ENCODE data around the gene TENT5C.

The TENT5C gene

DNA sequence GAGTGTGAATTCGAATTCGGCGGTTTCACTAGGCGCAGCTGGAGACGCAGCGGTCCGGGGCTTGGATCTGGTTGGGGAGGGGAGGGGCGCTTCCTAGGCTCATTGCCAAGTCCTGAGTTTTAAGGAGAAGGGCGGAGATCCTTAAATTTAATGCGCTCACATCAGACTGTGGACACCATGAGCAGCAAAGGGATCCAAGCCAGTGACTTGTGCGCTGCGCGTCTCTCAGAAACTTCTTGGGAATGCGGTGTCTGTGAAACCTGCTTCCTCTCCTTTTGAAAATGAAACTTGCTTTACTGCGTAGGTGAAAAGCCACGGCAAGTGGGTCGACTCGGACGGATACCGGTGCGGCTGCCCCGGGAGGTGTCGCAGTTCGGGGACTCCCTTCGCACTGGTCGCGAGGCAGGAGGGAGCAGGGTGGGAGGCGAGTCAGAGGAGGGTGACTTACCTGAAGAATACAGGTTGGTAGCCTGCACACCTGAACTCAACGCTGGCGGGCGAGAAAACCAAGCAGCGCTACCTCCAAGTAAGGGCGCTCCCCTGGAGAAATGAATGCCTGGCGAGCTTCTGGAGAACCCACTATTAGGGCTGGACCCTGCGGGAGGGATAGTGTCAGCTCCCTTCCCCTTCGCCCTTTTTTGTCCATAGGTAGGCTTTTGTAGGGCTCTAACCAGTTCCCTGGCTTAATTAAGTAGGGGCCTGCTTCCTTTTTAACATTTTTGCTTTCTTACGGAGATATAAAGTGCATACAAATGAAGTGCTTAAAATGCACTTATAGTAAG is 992 bp downstream of the TENT5C start:
- H3K4me1 ChIP-seq (ENCODE audit: control insufficient read depth, insufficient read depth, low read length, unreplicated experiment), result no peaks in the 10 kb centered on the region
- no peak overlapping the region for H3K27ac ChIP-seq (ENCODE audit: low read depth, low read length)
- peak overlapping the region; percentile 90 for H3K4me3 ChIP-seq (ENCODE audit: low read depth, low read length)
- peaks cover 72% of the 10 kb centered on the region for H3K27me3 ChIP-seq (ENCODE audit: insufficient read depth, low read length)
- no peaks in the 10 kb centered on the region for H3K79me2 ChIP-seq (ENCODE audit: control insufficient read depth, insufficient read depth, low read length, unreplicated experiment)
- no peaks in the 10 kb centered on the region for H3K36me3 ChIP-seq (ENCODE audit: insufficient read depth, low read length)
- peak overlapping the region; percentile 67 for H2AFZ ChIP-seq (ENCODE audit: low read length, unreplicated experiment)

DNA sequence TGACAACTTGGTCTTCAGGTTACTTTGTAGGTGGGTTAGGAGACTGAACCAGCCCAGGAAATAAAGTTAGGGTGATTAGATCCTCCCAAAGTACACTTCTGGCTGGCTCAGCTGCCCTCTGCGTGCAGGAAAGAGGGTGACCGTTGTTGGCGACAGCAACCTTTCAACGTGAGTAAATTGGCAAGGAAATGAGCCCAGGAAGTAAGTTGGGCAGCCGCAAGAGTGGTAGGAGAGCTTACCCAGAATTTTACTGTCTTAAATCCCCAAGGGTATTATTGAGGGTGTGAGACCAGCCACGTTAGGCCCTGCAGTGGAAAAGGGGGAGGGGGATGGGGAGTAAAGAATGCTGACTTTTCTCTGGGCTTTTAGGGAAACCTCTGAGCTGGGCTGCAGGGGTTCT is 1.6 kb downstream of the TENT5C start:
- H3K36me3 ChIP-seq (ENCODE audit: insufficient read depth, low read length), result no peaks in the 10 kb centered on the region
- peaks cover 1% of the 10 kb centered on the region for H3K4me1 ChIP-seq (ENCODE audit: control insufficient read depth, insufficient read depth, low read length, unreplicated experiment)
- H3K79me2 ChIP-seq (ENCODE audit: control insufficient read depth, insufficient read depth, low read length, unreplicated experiment), result no peaks in the 10 kb centered on the region
- no peak overlapping the region for H3K27ac ChIP-seq (ENCODE audit: low read depth, low read length)
- H3K4me3 ChIP-seq (ENCODE audit: low read depth, low read length), result no peak overlapping the region
- H2AFZ ChIP-seq (ENCODE audit: low read length, unreplicated experiment), result no peak overlapping the region
- H3K27me3 ChIP-seq (ENCODE audit: insufficient read depth, low read length), result peaks cover 69% of the 10 kb centered on the region

DNA sequence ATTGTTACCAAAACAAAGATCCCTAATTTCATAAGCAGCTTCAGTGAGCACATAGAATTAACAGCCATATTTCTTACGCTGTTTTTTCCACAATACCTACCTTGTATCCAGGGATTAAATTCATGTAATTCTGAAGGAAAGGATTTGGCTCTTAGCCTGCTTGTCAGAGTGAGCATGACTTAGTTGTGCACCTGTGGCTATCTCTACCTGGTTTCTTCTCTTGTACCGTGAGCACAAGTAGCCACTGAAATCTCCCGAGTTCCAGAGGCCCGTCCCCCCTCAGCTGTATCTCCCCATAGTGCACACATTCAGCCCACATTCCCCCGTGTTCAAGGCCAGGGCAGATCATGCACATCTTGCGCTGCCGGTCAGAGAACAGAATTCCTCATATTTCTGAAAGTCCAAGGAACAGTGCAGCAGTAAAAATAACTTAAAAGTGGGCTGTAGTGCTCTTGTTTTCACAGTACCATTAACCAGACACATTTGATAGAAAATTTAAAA is 2.3 kb downstream of the TENT5C start:
- H3K4me3 ChIP-seq (ENCODE audit: low read depth, low read length), result no peak overlapping the region
- no peaks in the 10 kb centered on the region for H3K36me3 ChIP-seq (ENCODE audit: insufficient read depth, low read length)
- H3K27me3 ChIP-seq (ENCODE audit: insufficient read depth, low read length), result peaks cover 63% of the 10 kb centered on the region
- peaks cover 8% of the 10 kb centered on the region for H3K4me1 ChIP-seq (ENCODE audit: control insufficient read depth, insufficient read depth, low read length, unreplicated experiment)
- H2AFZ ChIP-seq (ENCODE audit: low read length, unreplicated experiment), result no peak overlapping the region
- H3K27ac ChIP-seq (ENCODE audit: low read depth, low read length), result no peak overlapping the region
- no peaks in the 10 kb centered on the region for H3K79me2 ChIP-seq (ENCODE audit: control insufficient read depth, insufficient read depth, low read length, unreplicated experiment)

DNA sequence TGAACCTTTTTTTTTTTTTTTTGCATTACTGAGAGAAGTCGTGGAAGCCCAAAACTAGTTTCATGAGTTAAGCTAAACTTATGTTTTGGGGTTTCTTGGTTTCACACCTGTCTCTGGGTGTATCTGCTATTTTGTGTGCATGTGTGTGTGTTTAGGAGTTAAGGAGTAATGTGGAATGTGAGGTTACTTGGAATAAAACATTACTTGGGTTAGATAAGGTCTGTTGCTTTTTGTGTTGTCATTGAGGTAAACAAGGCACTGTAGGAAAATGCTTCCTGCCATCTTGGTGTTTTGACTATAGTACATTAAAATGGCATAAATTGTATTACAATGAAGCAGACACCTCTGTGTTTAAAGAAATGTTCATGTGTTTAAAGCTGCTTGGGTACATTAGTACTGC is 2.9 kb downstream of the TENT5C start:
- Histone ChIP-seq H3K4me1 (ENCODE audit: control insufficient read depth, insufficient read depth, low read length, unreplicated experiment) (peaks cover 12% of the 10 kb centered on the region), H3K36me3 (ENCODE audit: insufficient read depth, low read length) (no peaks in the 10 kb centered on the region), H3K4me3 (ENCODE audit: low read depth, low read length) (no peak overlapping the region), H3K27me3 (ENCODE audit: insufficient read depth, low read length) (peaks cover 58% of the 10 kb centered on the region), H3K79me2 (ENCODE audit: control insufficient read depth, insufficient read depth, low read length, unreplicated experiment) (no peaks in the 10 kb centered on the region), H3K27ac (ENCODE audit: low read depth, low read length) (no peak overlapping the region), H2AFZ (ENCODE audit: low read length, unreplicated experiment) (no peak overlapping the region)

DNA sequence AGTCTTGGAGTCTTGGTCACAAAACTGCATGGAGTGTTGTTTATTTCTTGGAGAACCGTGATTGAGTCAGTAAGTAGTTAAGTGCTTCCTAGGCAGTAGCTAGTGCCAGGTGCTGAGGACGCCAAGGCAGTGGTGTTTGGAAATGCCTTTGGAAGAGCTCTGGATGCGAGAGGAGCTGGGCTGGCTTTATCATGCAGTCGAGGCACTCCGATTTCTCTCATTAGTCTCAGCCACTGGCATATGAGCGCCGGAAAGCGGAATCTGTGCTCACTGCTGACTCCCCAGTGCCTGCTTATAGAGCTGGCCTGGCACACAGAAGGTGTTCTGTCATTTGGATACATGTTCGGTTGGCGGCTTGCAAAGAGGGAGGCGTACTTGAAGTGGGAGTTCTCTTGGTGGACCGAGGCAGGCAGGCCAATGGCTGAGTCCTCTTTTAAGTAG is 3.6 kb downstream of the TENT5C start:
- Histone ChIP-seq H3K27me3 (ENCODE audit: insufficient read depth, low read length) (peaks cover 50% of the 10 kb centered on the region), H3K79me2 (ENCODE audit: control insufficient read depth, insufficient read depth, low read length, unreplicated experiment) (no peaks in the 10 kb centered on the region), H2AFZ (ENCODE audit: low read length, unreplicated experiment) (no peak overlapping the region), H3K4me3 (ENCODE audit: low read depth, low read length) (no peak overlapping the region), H3K27ac (ENCODE audit: low read depth, low read length) (no peak overlapping the region), H3K4me1 (ENCODE audit: control insufficient read depth, insufficient read depth, low read length, unreplicated experiment) (peaks cover 12% of the 10 kb centered on the region), H3K36me3 (ENCODE audit: insufficient read depth, low read length) (no peaks in the 10 kb centered on the region)

DNA sequence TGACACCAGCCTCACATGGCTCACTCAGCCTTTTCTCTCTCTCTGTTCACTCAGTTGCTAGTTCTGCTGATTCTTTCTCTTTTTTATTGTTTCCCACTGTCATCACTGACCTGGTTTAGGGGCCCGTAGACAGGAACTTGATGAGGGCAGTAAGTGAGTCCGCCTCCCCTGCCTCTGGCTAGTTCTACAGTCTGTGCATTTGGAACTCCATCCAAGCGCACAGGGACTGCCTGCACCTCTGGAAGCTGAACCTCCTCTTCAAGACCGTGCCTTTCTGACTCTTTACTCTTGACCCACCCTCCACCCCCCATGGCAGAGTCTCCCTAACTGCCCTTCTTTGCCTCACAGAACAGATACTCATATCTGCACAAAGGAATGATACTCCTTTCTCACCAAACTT is 4.2 kb downstream of the TENT5C start:
- Histone ChIP-seq H3K4me3 (ENCODE audit: low read depth, low read length) (no peak overlapping the region), H3K79me2 (ENCODE audit: control insufficient read depth, insufficient read depth, low read length, unreplicated experiment) (no peaks in the 10 kb centered on the region), H3K36me3 (ENCODE audit: insufficient read depth, low read length) (no peaks in the 10 kb centered on the region), H2AFZ (ENCODE audit: low read length, unreplicated experiment) (no peak overlapping the region), H3K27ac (ENCODE audit: low read depth, low read length) (no peak overlapping the region), H3K4me1 (ENCODE audit: control insufficient read depth, insufficient read depth, low read length, unreplicated experiment) (peaks cover 12% of the 10 kb centered on the region), H3K27me3 (ENCODE audit: insufficient read depth, low read length) (peaks cover 45% of the 10 kb centered on the region)

DNA sequence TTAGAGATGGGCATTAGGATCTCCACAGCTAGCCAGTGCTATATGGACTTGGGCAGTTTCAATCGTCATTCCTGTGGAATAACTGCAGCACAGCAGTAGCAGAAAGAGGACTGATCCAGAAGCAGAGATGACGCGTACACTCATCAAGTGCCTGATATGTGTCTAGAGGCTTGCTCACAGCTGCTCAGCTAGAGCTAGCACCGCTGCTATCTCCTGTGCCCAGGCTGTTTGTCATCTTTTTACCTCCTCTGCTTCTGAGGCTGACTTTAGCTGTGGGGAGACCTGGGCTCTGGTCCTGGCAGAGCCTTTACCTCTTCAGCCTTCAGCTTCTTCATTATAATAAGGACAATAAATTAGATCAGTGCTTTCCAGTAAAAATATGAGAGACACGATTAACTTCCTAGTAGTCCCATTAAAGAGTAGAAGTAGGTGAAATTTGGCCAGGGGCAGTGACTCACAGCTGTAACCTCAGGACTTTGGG is 5.3 kb downstream of the TENT5C start:
- peaks cover 12% of the 10 kb centered on the region for H3K4me1 ChIP-seq (ENCODE audit: control insufficient read depth, insufficient read depth, low read length, unreplicated experiment)
- no peak overlapping the region for H3K4me3 ChIP-seq (ENCODE audit: low read depth, low read length)
- H3K27ac ChIP-seq (ENCODE audit: low read depth, low read length), result no peak overlapping the region
- peaks cover 49% of the 10 kb centered on the region for H3K27me3 ChIP-seq (ENCODE audit: insufficient read depth, low read length)
- no peaks in the 10 kb centered on the region for H3K36me3 ChIP-seq (ENCODE audit: insufficient read depth, low read length)
- H3K79me2 ChIP-seq (ENCODE audit: control insufficient read depth, insufficient read depth, low read length, unreplicated experiment), result no peaks in the 10 kb centered on the region
- H2AFZ ChIP-seq (ENCODE audit: low read length, unreplicated experiment), result no peak overlapping the region

DNA sequence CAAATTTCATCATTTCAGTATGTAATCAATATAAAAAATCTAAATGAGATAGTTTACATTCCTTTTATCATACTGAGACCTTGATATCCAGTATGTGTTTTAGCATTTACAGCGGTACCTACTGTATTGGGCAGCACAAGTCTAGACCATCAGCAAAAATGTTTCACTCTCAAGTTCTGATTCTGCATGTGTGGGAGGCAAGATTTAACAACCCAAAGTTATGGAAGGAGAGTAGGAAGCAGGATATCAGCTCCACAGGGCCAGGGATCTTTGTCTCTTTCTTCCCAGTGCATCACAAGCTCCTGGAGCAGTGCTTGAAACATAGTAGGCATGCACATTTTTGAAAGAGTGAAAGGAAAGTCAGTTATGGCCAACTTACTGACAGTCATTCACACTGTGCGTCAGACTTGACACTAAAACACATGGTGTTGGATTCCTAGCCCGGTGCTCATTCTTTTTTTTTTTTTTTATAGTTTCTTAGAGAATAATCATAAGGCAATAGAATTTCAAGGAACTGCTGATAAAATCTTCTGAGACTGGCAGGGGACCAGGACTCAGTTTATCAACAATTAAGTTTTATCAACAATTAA is 6.1 kb downstream of the TENT5C start:
- H3K27ac ChIP-seq (ENCODE audit: low read depth, low read length), result no peak overlapping the region
- no peak overlapping the region for H2AFZ ChIP-seq (ENCODE audit: low read length, unreplicated experiment)
- no peaks in the 10 kb centered on the region for H3K36me3 ChIP-seq (ENCODE audit: insufficient read depth, low read length)
- peaks cover 47% of the 10 kb centered on the region for H3K27me3 ChIP-seq (ENCODE audit: insufficient read depth, low read length)
- H3K79me2 ChIP-seq (ENCODE audit: control insufficient read depth, insufficient read depth, low read length, unreplicated experiment), result no peaks in the 10 kb centered on the region
- H3K4me1 ChIP-seq (ENCODE audit: control insufficient read depth, insufficient read depth, low read length, unreplicated experiment), result peaks cover 12% of the 10 kb centered on the region
- no peak overlapping the region for H3K4me3 ChIP-seq (ENCODE audit: low read depth, low read length)

DNA sequence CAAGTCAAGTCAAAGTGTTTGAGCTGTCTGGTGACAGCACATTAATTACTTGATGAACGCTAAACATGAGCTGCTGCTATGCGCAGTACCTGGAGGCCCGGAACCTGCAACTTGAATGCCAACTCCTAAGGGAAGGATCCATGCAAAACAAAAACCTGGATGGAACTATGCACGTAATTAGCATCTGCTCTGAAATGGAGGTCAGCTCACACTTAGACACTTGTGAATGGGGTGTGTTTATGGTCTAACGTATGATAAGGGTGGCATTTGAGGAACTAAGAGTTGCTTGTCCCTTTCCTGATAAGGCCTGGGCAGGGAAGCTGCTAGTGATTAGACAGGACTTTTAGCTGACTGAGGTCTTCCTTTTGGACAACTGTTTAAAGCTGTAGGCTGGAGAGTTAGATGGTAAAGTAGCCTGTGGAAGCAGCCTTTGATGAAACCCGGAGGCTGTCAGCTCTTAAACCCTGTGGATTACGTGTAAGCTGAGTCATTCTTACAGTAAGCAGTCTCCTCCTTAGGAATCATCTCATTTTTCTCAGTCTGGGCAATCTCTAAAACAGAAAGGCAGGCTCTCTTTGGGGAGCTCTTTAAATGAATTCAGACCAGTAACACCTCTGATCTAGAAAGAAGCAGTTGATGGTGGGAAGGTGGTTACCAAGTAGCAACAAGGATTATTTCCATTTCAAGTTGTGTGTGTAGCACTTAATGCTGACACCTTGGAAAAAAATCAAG is 6.8 kb downstream of the TENT5C start:
- Histone ChIP-seq H3K4me1 (ENCODE audit: control insufficient read depth, insufficient read depth, low read length, unreplicated experiment) (peaks cover 12% of the 10 kb centered on the region), H3K27me3 (ENCODE audit: insufficient read depth, low read length) (peaks cover 47% of the 10 kb centered on the region), H2AFZ (ENCODE audit: low read length, unreplicated experiment) (peak overlapping the region; percentile 19), H3K27ac (ENCODE audit: low read depth, low read length) (0 out of 2 replicates have a peak overlapping the region, but pooled peaks have one; percentile 7), H3K36me3 (ENCODE audit: insufficient read depth, low read length) (no peaks in the 10 kb centered on the region), H3K4me3 (ENCODE audit: low read depth, low read length) (no peak overlapping the region), H3K79me2 (ENCODE audit: control insufficient read depth, insufficient read depth, low read length, unreplicated experiment) (no peaks in the 10 kb centered on the region)

DNA sequence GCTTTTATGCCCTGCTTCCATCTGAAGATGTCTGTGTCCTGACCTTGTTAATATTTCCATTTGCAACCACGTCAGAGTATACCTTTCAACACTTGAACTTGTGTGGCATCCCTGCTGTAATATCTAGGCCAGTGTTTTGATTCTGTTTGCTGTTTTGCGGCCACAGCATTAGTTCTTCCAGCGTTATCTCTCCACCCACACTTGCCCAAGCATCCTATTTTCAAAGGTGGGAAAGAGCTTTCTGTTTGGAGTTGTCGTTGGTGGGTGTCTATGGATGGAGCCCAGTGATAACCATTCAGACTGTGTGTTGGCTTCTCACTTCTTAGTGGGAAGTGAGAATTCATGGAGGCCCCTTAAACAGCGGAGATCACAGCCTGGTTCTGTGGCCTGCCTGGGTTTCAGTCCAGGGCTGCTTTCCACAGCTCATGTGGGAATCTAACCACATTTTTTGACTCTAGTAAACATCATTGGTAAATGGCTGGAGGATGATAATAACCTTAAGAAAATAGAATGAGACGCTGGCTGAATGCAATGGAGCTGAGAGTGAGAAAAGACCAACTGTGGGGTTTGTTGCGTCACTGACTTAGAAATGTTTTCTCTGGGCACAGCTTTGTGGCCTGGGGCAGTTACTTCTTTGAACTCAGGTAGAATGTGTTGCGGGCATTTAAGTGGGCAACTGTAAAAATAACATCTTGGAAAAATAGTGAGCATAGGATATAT is 7.6 kb downstream of the TENT5C start:
- H3K36me3 ChIP-seq (ENCODE audit: insufficient read depth, low read length), result no peaks in the 10 kb centered on the region
- H3K79me2 ChIP-seq (ENCODE audit: control insufficient read depth, insufficient read depth, low read length, unreplicated experiment), result no peaks in the 10 kb centered on the region
- no peak overlapping the region for H3K4me3 ChIP-seq (ENCODE audit: low read depth, low read length)
- H3K4me1 ChIP-seq (ENCODE audit: control insufficient read depth, insufficient read depth, low read length, unreplicated experiment), result peaks cover 12% of the 10 kb centered on the region
- H3K27ac ChIP-seq (ENCODE audit: low read depth, low read length), result 0 out of 2 replicates have a peak overlapping the region, but pooled peaks have one; percentile 7
- peaks cover 47% of the 10 kb centered on the region for H3K27me3 ChIP-seq (ENCODE audit: insufficient read depth, low read length)
- peak overlapping the region; percentile 19 for H2AFZ ChIP-seq (ENCODE audit: low read length, unreplicated experiment)
